Stomach (tissue), 9 donors: ENCODE measurements around the gene UMPS. TPM values are rescaled to one million over a fixed set of nuclear protein-coding genes. Genes with fewer than 3 reads are reported as not detected.
A peak's percentile ranks its signal among the peaks of the same experiment; 100 is the strongest.

Experiments used
- DNase-seq, 2 donors: peaks; one replicate each; pipeline versions ENCODE4 v3.0.0 to v3.0.0-alpha.2; 2013 to 2019
- H3K27ac ChIP-seq, 5 donors: fragments of 200-600 bp in 4 of 5; sonication (generic) in 4 of 5; one replicate each; pipeline ENCODE4 v1.5.1; 2013 to 2019; ENCODE audit warnings: mild to moderate bottlenecking in 1 of 5, moderate library complexity in 1 of 5
- H3K27me3 ChIP-seq, 3 donors: fragments of 200-600 bp; sonication (generic); one replicate each; pipeline ENCODE4 v1.5.1; 2017 to 2019; ENCODE audit warnings: mixed run types in 1 of 3
- H3K36me3 ChIP-seq, 4 donors: fragments of 200-600 bp; sonication (generic); 1 replicate in 3 of 4; 2 replicates in 1 of 4; pipeline ENCODE4 v1.5.1; 2016 to 2019
- H3K4me1 ChIP-seq, 4 donors: fragments of 200-600 bp; sonication (generic); one replicate each; pipeline ENCODE4 v1.5.1; 2016 to 2019
- H3K4me3 ChIP-seq, 4 donors: fragments of 200-600 bp; sonication (generic) in 3 of 4; one replicate each; pipeline ENCODE4 v1.5.1; 2016 to 2019; ENCODE audit warnings: mild to moderate bottlenecking in 1 of 4
- H3K9me3 ChIP-seq, 4 donors: fragments of 200-600 bp; sonication (generic); one replicate each; pipeline ENCODE4 v1.5.1; 2016 to 2019
- CTCF ChIP-seq, 7 experiments: fragments of 450-650 bp in 4 of 7; fragments of 200-600 bp in 3 of 7; sonication (generic) in 3 of 7; IDR thresholded peaks; one replicate each; pipeline ENCODE4 v1.5.1; 2016 to 2019; ENCODE audit warnings: antibody characterized with exemption in 7 of 7, control low read depth in 2 of 7, mild to moderate bottlenecking in 1 of 7
- EP300 ChIP-seq: sonication (generic); formaldehyde crosslinking; IDR thresholded peaks from one replicate; pipeline ENCODE4 v1.6.1; 2017; ENCODE audit warnings: antibody characterized with exemption
- POLR2A ChIP-seq, 4 donors: fragments of 450-650 bp; IDR thresholded peaks; one replicate each; pipeline ENCODE4 v1.6.1; 2016; ENCODE audit warnings: antibody characterized with exemption in 4 of 4, control low read depth in 2 of 4, mild to moderate bottlenecking in 1 of 4, moderate library complexity in 1 of 4
- POLR2AphosphoS5 ChIP-seq, 3 donors: sonication (generic); formaldehyde crosslinking; IDR thresholded peaks; one replicate each; pipeline ENCODE4 v1.6.1; 2016; ENCODE audit warnings: antibody characterized with exemption in 3 of 3
- WGBS, 5 donors: extraction: QIAGEN DNeasy Blood & Tissue Kit in 3 of 5; methylation state at CpG; one replicate each; pipeline versions ENCODE4 v1.1.5 to v1.1.7; 2013 to 2018; 5-methylcytosine and 5-hydroxymethylcytosine counted together
- intact Hi-C: fragments of 100-400 bp; cut with DNase I; formaldehyde crosslinking; loops from one replicate; pipeline ENCODE4 v1.15.1; 2023; ENCODE audit warnings: low total_unique reads
- polyA plus RNA-seq, 3 donors: library from polyadenylated mRNA; stranded (reverse); fragments of 200-250 nt; gene quantifications; one replicate each; pipeline ENCODE4 v1.2.3, GENCODE V29; 2013
- total RNA-seq, 5 donors: library from RNA; depleted of rRNA; stranded (reverse); fragments of >200 nt; gene quantifications; one replicate each; pipeline versions ENCODE4 v1.1.0 to v1.2.3, GENCODE V29; 2014 to 2016
- donor health status: healthy with polysubstance abuse.
- donor health status: Bipolar disorder and iron deficiency.
- donor health status: healthy.

The UMPS gene
- total and polyA plus RNA-seq, 8 donors, result 1.8 to 48.3 (median 20.6) TPM

GRCh38 chr3:124766113-124767095, 36.2 kb downstream of the UMPS start:
- DNase-seq, result no peak
- no peak overlapping the region for H3K27ac ChIP-seq
- intact Hi-C loops, result no loop called here
- H3K9me3 ChIP-seq, result no peaks in the 10 kb centered on the region
- 90 to 93% (median 92%) methylated on average over 15 to 16 of the region's 16 CpGs for WGBS, 5 donors
- H3K27me3 ChIP-seq, result no peaks in the 10 kb centered on the region
- peaks cover 3 to 26% (median 15%) of the 10 kb centered on the region in 4 donors for H3K4me1 ChIP-seq
- no peak overlapping the region for H3K4me3 ChIP-seq
- peaks cover 14 to 70% (median 65%) of the 10 kb centered on the region in 4 donors for H3K36me3 ChIP-seq
- no peak for TF ChIP-seq POLR2AphosphoS5 (IDR thresholded peaks at IDR 0.05)
- TF ChIP-seq POLR2A (IDR thresholded peaks at IDR 0.05), result no peak
- TF ChIP-seq EP300, result no peak
- TF ChIP-seq CTCF (IDR thresholded peaks at IDR 0.05), result no peak

- H3K27ac ChIP-seq, result no peak overlapping the region
- 83 to 89% (median 89%) methylated on average over 5 of the region's 5 CpGs for WGBS, 5 donors
- no peaks in the 10 kb centered on the region for H3K27me3 ChIP-seq
- H3K9me3 ChIP-seq, result no peaks in the 10 kb centered on the region
- H3K4me3 ChIP-seq, result no peak overlapping the region
- no peak for TF ChIP-seq POLR2A (IDR thresholded peaks at IDR 0.05)
- DNase-seq, result no peak
- intact Hi-C loops, result no loop called here
- peaks cover 14 to 70% (median 68%) of the 10 kb centered on the region in 4 donors for H3K36me3 ChIP-seq
- H3K4me1 ChIP-seq, result peaks cover 6 to 26% (median 18%) of the 10 kb centered on the region in 4 donors
Observed at GRCh38 chr3:124767264-124767663, 37.0 kb downstream of the UMPS start.

- peaks cover 10 to 29% (median 22%) of the 10 kb centered on the region in 4 donors for H3K4me1 ChIP-seq
- no peak overlapping the region for H3K27ac ChIP-seq
- no peaks in the 10 kb centered on the region for H3K9me3 ChIP-seq
- H3K36me3 ChIP-seq, result peaks cover 14 to 69% (median 67%) of the 10 kb centered on the region in 4 donors
- H3K4me3 ChIP-seq, result no peak overlapping the region
- WGBS, 5 donors, result 87 to 97% (median 93%) methylated on average over 6 of the region's 6 CpGs
- no peaks in the 10 kb centered on the region for H3K27me3 ChIP-seq
- TF ChIP-seq POLR2AphosphoS5 (IDR thresholded peaks at IDR 0.05) (no peak), POLR2A (IDR thresholded peaks at IDR 0.05) (no peak), CTCF (IDR thresholded peaks at IDR 0.05) (no peak), EP300 (no peak)
- intact Hi-C loops, result no loop called here
- DNase-seq, result no peak
Observed at GRCh38 chr3:124767691-124768090, 37.4 kb downstream of the UMPS start.

GRCh38 chr3:124768812-124769211, 38.6 kb downstream of the UMPS start:
- Histone ChIP-seq H3K4me1 (peaks cover 10 to 40% (median 25%) of the 10 kb centered on the region in 4 donors), H3K36me3 (peaks cover 14 to 66% (median 60%) of the 10 kb centered on the region in 4 donors), H3K27me3 (no peaks in the 10 kb centered on the region), H3K9me3 (no peaks in the 10 kb centered on the region), H3K27ac (no peak overlapping the region), H3K4me3 (no peak overlapping the region)
- intact Hi-C loops, result no loop called here
- no peak for DNase-seq
- 55 to 70% (median 68%) methylated on average over 7 of the region's 7 CpGs for WGBS, 5 donors
- TF ChIP-seq CTCF (IDR thresholded peaks at IDR 0.05) (peak in 1 of 7 experiments; percentile 18), POLR2AphosphoS5 (IDR thresholded peaks at IDR 0.05) (no peak)

- TF ChIP-seq EP300 (no peak), POLR2A (IDR thresholded peaks at IDR 0.05) (no peak)
- intact Hi-C loops, result no loop called here
- 81 to 93% (median 88%) methylated on average over 7 to 9 of the region's 9 CpGs for WGBS, 5 donors
Observed at GRCh38 chr3:124769462-124769861, 39.2 kb downstream of the UMPS start.

More at GRCh38 chr3:124769462-124769861, 39.2 kb downstream of the UMPS start:
- Histone ChIP-seq H3K9me3 (no peaks in the 10 kb centered on the region), H3K27ac (no peak overlapping the region), H3K4me1 (peaks cover 10 to 47% (median 30%) of the 10 kb centered on the region in 4 donors), H3K27me3 (no peaks in the 10 kb centered on the region), H3K36me3 (peaks cover 13 to 59% (median 53%) of the 10 kb centered on the region in 4 donors), H3K4me3 (no peak overlapping the region)
- DNase-seq, result no peak
